ENCODE results near the gene CAPN1.
"Not testable (repeated sequence)": the region's sequence is repeated elsewhere in the genome, so short reads cannot be mapped to it uniquely, and the experiment has no call there.

The CAPN1 gene

DNA sequence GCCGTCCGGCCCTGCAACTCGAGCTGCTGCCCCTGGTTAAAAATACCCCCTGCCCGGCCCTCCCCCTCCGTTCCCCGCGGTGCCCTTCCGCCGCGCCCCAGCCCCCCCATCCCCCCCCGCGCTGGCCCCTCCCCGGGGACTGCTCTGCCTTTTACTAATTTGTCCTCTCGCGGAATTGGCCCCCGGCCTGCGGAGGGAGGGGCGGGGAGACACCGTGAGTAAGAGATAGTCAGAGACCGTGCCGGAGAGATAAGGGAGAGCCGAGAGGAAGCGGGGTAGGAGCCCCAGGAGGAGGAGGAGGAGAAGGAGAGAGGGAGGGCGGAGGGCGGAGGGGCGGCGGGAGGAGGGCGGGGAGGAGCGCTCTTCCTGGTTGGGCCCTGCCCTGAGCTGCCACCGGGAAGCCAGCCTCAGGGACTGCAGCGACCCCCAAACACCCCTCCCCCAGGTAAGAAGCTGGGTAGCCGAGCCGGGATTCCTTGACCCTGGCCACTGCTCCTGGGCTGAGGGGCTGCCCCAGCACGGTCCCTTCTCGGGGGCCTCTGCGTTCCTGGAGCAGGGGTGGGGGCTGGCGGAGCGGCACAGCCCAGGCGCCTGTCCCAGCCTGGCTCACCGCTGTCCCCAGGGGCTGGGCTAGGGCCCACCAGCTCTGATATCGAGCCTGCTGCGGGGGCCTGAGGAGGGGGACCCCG, at the start of gene CAPN1:
Gene CAPN1, plus strand, starts transcription at position 360 of the 689 bp plus-strand sequence. CDS start 774 bp downstream, outside the sequence.
- peak in 1 of 2 experiments; percentile 4 for DNase-seq

DNA sequence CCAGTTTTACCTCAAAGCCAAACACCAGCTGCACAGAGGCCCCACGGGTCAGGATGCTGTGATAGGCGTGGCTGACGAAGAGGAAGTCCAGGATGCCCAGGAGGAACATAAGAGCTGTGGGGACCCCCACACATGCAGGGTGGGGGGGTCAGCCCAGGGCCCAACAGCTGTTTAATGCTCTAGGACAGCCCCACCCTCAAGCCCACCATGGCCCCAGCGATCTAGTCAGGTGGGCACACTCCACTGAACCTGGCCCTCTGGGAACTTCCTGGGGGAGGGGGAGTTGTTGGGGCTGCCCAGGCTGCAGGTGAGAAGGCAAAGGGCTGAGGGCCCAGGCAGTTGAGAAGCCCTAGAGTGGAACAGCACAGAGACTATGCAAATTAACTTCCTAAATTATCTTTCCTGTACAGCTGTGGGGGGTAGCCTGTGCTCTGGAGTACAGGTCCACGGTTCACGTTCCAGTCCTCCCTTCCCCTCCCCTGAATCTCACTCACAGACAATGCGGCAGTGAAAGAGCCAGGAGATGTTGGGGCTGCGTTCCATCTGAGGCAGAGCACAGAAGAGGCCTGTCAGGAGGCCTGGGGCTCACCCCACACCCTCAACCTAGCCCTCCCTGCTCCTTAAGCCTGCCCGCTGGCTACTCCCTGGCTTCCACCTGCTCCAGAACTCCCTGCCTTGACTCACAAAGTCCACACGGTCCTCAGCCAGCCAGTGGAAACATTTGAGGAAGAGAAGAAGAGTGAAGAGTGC, 49.3 kb upstream of the CAPN1 start:
- no peak for DNase-seq

DNA sequence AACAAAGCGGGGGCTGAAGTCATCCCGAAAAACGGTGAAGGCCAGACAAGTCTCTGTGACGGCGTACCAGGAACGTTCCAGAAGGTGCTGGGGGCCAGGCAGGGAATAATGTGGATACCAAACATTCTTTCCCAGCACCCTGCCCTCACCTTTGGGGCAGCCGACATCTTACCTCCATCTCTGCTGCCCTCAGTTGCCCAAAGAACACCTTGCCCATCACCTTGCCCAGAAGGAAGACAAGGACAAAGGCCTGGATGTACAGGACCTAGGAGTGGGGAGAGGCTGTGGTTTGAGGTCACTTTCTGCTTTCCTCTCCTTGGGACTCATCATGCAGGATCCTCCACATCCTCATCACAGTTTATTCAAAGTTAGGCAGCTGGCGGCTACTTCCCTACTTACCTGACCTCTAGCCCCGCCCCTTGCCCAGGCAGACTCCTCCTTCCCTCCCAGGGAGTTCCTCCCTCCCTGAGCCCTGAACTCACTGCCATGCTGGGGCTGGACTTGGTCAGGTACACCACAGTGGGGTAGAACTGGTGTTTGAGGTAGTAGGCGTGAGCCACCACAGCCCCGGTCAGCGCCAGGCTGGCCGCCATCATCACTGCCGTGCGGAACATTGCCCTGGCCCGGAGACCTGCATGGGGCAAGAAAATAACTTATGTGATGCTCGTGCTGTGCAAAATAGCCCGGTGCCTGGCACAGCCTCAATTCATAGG, 48.6 kb upstream of the CAPN1 start:
- no peak for DNase-seq

DNA sequence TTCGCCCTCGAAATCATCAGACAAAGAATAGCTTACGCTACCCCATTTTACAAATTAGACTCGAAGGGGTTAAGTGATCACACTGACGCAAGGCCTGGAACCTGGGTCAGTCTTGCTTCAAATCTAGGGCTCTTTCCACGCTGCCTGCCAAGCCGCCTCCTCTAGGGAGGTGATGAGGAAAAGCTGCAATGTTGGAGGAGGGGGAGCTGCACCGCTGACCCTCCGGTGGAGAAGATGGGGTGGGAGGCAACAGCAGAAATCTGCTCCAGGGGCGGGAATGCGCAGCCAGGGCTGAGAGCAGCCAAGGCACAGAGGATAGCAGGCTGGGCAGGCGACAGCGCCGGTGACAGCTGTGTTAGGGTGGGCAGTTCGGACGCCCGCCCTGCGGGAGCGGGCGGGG, 48.0 kb upstream of the CAPN1 start:
- no peak for DNase-seq

DNA sequence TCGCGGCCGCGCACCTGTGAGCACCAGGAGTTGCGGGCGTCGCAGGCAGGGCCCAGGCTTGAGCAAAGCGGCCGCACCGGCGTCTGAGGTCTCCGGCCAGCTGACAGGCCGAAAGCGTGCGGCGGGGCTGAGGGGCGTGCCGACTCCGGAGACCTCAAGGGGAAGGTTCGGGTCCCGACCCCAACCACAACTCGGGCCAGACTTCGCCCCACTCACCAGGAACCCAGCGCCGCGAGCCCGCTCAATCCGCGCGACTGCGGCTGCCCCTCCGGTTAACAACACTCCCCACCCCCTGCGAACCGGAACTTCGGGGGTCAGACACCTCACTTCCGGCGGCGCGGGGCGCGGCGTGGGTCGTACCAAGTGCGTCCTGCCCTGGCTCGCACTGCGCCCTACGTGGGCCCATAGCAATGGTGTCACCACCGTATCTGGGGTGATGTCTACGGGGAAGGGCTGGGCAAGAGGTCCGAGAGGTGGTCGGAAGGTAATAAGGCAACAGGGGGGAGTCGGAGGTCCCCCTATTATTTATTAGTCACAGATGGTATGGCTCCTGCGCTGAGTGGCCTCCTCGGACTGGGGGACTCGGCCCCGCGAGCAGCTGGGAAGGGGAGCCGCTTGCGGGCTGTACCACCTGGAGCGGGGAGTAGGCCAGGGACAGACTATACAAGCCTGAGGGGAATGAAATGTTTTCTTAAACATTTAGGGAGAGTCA, 47.3 kb upstream of the CAPN1 start, which contains the start of gene SYVN1:
Gene SYVN1, minus strand, starts transcription at position 280 of the 712 bp plus-strand sequence. CDS start 918 bp downstream, outside the sequence.
- peak; percentile 79 to 88 for DNase-seq

DNA sequence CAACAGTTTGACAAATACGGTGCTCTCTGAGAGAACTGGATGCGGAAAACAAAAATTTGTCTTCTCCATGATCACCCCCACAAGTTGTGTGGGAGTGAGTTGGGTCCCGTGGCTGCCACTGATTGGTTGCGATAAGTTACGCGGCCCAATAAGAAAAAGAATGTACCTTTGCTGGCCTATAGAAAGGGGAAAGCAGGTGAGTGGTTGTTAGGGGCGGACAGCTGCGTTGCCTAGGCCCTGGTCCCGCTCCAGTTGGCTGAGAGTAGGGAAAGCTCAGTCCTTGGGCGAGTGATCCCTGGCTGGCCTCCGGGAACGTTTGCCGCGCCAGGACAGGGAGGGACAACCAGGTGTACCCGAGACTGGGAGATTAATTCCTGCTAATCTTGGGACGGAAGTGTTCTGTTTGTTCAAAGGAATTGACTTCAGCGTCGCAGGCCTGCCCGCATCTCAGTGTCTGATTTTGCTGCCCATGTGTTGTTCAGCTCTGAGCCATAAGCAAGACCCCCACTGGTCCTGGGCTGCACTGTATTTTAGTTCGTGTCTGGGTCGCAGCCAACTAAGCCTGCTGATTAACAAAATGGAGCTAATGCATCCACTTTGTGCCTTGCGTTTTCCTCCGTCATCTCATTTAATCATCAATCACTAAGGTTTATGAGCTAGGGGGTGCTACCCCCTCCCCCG, 46.6 kb upstream of the CAPN1 start:
- DNase-seq = peak; percentile 93 to 94

DNA sequence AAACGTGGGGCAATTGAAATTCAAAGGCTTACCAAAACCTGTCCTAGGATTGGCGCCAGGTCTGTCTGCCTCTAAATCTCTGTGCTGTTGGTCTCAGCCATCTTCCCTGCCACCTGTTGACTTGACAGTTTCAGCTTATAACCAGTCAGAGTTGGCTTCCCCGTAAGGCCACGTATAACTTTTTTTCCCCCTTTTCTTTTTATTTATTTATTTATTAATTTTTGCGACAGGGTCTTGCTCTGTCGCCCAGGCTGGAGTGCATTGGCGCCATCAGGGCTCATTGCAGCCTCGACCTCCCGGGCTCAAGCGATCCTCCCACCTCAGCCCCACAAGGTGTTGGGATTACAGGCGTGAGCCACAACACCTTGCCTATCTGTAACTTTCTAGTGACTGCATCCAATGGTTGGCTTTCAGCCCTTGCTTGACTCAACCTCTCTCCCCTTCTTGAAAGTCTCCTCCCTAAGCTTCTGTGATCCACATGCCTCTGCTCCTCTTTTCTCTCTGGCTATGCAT, 46.0 kb upstream of the CAPN1 start:
- no peak for DNase-seq

DNA sequence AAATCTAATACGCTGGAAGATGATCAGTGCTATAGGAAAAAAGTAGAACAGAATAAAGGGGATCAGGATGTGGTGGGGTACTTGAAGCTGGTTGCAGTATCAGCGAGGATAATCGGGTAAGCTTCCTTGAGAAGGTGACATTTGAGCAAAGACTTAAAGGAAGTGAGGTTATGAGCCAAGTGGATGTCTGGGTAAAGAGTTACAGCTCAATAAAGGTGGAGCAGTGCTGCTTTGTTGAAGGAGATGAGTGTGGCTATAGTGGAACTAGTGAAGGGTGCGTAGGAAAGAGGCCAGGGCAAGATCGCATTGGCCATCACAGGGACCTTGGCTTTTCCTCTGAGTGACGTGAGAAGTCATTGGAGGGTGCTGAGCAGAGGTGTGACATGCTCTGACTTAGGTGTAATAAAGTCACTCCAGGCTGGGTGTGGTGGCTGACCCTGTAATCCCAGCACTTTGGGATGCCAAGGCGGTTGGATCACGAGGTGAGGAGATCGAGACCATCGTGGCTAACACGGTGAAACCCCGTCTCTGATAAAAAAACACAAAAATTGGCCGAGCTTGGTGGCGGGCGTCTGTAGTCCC, 45.1 kb upstream of the CAPN1 start:
- no peak for DNase-seq

DNA sequence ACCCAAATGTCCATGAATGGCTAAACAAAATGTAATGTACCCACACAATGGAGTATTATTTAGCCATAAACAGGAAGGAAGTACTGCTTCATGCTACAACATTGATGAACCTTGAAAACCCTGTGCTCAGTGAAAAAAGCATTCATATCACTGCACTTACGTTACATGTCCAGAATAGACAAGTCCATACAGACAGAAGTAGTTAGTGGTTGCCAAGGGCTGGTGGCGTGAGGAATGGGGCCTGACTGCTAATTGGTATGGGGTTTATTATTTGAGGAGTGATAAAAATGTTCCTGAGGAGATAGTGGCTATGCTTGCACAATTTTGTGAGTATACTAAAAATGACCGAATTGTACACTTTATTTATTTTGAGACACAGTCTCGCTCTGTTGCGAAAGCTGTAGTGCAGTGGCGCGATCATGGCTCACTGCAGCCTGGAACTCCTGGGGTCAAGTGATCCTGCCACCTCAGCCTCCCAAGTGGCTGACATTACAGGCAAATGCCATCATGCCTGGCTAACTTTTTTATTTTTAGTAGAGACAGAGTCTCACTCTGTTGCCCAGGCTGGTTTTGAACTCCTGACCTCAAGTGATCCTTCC, 39.7 kb upstream of the CAPN1 start:
- no peak for DNase-seq

DNA sequence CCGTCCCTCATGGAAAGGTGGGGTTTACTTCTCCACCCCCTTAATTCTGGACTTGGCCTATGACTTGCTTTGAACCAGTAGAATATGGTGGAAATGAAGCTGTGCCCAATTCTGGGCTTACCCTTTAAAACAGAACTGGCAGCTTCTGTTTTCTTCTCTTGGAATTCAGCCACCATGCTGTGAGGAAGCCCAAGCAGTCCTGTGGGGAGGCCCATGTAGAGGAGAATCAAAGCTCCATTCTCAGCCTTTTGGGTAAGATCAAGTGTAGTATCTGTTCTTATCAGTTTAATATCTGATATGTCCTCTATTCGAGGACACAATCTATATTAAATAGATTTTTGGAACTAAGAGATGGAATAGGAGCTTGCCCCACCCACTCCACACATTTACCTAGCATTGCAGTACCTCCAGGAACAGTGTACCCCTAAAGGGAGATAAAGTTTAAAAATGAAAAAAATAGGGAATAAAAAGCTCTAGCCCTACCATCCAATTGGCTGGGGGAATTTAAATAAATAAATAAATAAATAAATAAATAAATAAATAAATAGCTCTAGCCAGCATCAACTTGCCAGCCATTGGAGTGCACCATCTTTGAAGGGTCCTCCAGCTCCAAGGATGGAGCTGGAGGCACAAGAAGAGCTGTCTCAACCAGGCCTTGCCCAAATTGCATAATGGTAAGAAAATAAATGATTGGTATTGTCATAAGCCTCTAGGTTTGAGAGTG, 34.2 kb upstream of the CAPN1 start:
- DNase-seq = no peak

DNA sequence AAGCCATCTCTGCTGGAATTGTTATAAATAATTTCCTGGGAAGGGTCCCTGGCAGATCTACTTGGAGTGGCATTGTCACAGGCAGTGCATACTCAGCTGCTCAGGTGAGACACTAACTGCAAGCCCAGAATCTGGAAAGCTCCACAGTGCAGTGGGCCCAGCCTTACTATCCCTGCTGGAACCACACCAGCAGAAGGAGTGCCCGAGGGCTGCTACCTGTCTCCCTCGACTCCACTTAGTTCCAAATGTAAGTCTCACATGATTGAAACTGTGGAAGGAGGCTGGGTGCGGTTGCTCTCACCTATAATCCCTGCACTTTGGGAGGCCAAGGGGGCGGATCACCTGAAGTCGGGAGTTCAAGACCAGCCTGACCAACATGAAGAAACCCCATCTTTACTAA, 33.1 kb upstream of the CAPN1 start:
- DNase-seq = no peak

DNA sequence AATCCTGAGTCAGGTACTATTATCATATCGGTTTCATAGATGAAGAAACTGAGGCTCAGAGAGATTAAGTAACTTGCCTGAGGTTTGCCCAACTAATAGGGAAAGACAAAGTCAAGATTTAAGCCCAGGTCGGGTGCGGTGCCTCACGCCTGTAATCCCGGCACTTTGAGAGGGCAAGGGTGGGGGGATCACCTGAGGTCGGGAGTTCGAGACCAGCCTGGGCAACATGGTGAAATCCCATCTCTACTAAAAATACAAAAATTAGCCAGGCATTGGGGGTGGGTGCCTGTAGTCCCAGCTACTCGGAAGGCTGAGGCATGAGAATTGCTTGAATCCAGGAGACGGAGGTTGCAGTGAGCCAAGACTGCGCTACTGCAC, 31.6 kb upstream of the CAPN1 start:
- not testable (repeated sequence) for DNase-seq

DNA sequence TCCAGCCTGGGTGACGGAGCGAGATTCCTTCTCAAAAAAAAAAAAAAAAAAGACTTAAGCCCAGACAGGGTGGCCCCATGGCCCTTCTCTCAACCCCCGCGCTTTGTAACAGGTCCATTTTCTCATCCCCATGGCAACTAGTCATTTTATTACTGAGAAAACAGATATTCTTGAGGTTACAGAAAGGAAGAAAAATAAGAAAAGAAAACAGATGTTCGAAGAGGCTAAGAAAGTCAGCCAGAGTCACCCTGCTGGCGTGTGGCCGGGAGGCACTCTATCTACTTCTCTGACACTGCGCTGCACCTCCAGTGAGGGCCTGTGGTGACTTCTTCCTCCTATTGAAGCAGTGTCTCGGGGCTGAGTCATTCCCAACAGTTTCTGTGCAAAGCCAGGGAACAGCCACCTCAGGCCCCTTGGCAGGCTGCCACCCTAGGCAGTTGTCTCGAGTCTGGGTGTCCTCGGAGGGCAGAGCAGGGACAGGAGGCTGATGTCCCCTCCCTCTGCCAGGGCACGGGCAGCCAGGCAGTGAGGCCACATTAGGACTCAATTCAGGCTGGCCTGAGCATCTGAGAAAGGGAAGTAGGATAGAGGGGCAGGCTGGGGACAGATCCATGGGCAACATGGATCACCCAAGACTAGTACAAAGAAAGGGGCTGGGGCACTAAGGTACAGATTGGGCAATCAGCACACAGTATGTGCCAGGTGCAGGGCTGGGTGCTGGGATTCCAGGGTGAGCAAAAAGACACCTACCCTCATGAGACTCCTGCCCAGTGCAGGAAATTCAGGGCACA, 31.0 kb upstream of the CAPN1 start:
- DNase-seq = no peak

DNA sequence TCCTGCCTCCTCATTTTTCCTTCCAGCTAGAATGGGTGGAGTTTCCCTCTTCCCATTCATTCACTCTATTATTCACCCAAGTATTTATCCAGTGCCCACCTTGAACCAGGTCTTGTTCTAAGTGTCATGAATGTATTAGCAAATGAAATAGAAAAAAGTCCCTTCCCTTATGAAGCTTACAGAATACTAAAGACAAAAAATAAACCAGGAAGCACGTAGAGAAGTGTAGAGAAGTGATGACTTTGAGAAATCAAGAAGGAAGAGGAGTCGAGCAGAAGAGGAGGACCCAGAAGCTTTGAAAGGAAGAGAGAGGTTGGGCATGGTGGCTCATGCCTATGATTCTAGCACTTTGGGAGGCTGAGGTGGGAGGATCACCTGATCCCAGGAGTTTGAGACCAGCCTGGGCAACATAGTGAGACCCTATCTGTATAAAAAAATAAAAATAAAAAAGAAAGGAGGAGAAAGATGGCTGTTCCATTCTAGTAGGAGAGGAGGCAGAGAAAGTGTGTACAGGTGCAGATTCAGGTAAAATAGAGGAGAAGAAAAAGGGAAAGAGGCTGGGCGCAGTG, 30.3 kb upstream of the CAPN1 start:
- no peak for DNase-seq

DNA sequence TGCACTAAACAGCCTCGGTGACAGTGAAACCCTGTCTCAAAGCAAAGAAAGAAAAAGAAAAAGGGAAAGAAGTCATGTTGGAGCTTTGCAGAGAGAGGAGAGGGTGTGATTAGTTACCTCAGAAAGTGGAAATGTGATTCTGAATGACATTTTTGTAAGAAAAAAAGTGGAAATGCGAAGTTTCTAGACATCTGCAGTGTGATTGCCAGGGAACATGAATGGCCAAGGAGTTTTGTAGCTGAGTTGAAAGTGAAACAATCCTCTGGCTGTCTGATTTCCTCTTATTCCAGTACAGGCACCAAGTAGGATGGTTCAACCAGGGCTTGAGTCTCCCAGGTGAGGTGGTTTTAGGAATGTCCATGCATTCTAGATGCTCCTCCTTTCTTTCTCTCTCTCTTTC, 29.6 kb upstream of the CAPN1 start:
- DNase-seq = no peak

DNA sequence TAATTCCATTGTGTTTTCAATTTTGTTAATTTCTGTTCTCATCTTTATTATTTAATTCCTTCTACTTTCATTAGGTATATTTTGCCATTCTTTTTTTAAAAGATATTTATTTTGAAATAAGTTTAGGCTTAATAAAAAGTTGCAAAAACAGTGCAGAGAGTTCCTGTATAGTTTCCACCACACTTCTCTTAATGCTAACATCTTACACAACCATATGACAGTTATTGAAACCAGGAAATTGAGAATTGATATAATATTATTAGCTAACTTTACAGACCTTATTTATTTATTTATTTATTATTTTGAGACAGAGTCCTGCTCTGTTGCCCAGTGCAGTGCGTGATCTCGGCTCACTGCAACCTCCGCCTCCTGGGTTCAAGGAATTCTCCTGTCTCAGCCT, 25.5 kb upstream of the CAPN1 start:
- DNase-seq = no peak

DNA sequence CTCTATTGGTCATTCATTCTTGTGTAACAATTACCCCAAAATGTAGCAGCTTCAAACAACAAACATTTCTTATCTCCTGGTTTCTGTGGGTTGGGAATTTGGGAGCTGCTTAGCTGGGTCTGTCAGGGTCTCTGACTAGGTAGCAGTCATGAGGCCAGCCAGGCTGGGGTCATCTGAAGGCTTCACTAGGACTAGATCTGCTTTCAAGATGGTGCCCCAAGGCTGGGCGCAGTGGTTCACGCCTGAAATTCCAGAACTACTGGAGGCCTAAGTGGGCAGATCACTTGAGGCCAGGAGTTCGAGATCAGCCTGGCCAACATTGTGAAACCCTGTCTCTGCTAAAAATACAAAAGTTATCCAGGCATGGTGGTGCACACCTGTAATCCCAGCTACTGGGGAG, 24.8 kb upstream of the CAPN1 start:
- no peak for DNase-seq

DNA sequence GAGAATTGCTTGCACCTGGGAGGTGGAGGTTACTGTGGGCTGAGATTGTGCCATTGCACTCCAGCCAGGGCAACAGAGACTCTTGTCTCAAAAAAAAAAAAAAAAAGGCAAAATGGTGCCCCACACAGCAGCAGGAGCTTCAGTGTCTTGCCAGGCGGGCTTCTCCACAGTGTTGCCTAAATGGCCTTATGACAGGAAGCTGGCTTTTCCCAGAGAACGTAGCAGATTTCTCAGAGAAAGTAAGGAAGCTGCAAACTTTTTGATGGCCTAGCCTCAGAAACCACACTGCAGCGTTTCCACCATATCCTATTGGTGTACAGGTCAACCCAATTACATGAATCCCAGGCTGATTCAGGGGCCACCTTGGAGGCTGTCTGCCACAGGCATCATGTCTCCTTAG, 24.4 kb upstream of the CAPN1 start:
- no peak for DNase-seq

DNA sequence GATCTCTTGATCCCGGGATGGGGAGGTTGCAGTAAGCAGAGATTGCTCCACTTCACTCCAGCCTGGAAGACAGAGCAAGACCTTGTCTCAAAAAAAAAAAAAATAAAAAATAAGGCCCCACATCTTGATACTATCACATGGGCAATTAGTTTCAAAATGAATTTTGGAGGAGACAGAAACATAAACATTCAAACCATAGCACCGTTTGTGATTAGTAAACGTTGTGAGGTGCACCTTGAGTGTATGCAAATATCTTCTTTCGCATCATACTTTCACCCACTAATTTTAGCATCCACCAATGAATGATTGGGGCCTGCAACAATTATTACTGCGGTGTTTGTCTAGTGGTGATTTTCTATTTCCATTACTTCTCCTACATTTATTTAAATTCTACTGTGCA, 22.7 kb upstream of the CAPN1 start:
- no peak for DNase-seq

DNA sequence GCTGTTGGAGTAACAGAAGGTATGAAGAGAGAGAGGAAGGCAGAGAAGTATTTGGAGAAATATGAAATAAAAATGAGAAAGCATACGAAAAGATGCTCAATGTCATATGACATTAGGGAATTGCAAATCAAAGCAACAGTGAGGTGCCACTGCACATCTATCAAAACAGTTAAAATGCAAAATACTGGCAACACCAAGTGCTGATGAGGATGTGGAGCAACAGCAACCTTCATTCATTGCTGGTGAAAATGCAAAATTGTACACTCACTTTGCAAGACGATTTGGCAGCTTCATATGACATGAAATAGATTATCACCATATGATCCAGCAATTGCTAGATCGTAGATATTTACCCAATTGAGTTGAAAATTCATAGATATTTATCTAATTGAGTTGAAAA, 21.1 kb upstream of the CAPN1 start:
- DNase-seq = no peak

Data from NCI-H1930 (cell line).